Measurements from ENCODE around the gene NEB.
"Not testable (repeated sequence)": the region's sequence is repeated elsewhere in the genome, so short reads cannot be mapped to it uniquely, and the experiment has no call there.

- TF ChIP-seq POLR2A, POLR2AphosphoS5 (IDR thresholded peaks at IDR 0.05): not testable (repeated sequence)
- TF ChIP-seq, protein P1, sequence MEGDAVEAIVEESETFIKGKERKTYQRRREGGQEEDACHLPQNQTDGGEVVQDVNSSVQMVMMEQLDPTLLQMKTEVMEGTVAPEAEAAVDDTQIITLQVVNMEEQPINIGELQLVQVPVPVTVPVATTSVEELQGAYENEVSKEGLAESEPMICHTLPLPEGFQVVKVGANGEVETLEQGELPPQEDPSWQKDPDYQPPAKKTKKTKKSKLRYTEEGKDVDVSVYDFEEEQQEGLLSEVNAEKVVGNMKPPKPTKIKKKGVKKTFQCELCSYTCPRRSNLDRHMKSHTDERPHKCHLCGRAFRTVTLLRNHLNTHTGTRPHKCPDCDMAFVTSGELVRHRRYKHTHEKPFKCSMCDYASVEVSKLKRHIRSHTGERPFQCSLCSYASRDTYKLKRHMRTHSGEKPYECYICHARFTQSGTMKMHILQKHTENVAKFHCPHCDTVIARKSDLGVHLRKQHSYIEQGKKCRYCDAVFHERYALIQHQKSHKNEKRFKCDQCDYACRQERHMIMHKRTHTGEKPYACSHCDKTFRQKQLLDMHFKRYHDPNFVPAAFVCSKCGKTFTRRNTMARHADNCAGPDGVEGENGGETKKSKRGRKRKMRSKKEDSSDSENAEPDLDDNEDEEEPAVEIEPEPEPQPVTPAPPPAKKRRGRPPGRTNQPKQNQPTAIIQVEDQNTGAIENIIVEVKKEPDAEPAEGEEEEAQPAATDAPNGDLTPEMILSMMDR (IDR thresholded peaks at IDR 0.05 in 8 of 11, conservative IDR thresholded peaks at IDR 0.05 in 3 of 11), result not testable (repeated sequence)
Measured at GRCh38 chr2:151580697-151581096, 153.6 kb downstream of the NEB start.

All from spleen (tissue), 7 donors.